Measurements from ENCODE around the gene AZIN2.

The AZIN2 gene

DNA sequence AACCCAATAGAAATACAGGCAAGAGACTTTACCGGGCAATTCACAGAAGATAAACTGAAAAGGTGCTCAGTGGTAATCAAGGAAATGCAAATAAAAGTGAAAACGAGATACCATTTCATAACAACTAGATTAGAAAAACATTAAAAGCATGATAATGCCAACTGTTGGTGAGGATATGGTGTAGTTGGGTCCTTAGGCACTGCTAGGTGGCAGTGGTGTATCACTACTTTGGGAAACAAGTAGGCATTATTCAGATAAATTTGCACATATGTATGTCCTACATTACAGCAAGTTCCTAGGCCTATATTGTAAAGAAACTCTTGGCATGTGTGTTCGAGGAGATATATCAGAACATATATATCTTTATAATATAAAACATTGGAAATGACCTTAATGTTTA lies 31.0 kb downstream of the AZIN2 start:
- no peaks in the 10 kb centered on the region for H3F3A ChIP-seq (ENCODE audit: insufficient read depth, low read length)
- TF ChIP-seq EZH2 (IDR thresholded peaks at IDR 0.05; ENCODE audit: borderline replicate concordance, low read length) = no peak
- TF ChIP-seq, protein P1, sequence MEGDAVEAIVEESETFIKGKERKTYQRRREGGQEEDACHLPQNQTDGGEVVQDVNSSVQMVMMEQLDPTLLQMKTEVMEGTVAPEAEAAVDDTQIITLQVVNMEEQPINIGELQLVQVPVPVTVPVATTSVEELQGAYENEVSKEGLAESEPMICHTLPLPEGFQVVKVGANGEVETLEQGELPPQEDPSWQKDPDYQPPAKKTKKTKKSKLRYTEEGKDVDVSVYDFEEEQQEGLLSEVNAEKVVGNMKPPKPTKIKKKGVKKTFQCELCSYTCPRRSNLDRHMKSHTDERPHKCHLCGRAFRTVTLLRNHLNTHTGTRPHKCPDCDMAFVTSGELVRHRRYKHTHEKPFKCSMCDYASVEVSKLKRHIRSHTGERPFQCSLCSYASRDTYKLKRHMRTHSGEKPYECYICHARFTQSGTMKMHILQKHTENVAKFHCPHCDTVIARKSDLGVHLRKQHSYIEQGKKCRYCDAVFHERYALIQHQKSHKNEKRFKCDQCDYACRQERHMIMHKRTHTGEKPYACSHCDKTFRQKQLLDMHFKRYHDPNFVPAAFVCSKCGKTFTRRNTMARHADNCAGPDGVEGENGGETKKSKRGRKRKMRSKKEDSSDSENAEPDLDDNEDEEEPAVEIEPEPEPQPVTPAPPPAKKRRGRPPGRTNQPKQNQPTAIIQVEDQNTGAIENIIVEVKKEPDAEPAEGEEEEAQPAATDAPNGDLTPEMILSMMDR (IDR thresholded peaks at IDR 0.05; ENCODE audit: low read length) = peak; percentile 41; the same call in 1 of the 2 replicates
- H3K9ac ChIP-seq (ENCODE audit: low read length) = no peak overlapping the region
- no peak overlapping the region for H2AFZ ChIP-seq (ENCODE audit: low read length)
- no peaks in the 10 kb centered on the region for H3K4me1 ChIP-seq (ENCODE audit: insufficient read depth, low read length, severe bottlenecking)
- H3K27me3 ChIP-seq (ENCODE audit: insufficient read depth, low read length) = no peaks in the 10 kb centered on the region
- H3K79me2 ChIP-seq (ENCODE audit: insufficient read depth, low read length) = no peaks in the 10 kb centered on the region
- H3K4me2 ChIP-seq (ENCODE audit: low read length) = no peak overlapping the region
- peaks cover 7% of the 10 kb centered on the region; the same call in 1 of the 2 replicates for H3K9me3 ChIP-seq (ENCODE audit: low read length)
- H4K20me1 ChIP-seq (ENCODE audit: insufficient read depth, low read length) = no peaks in the 10 kb centered on the region
- no peak overlapping the region for H3K4me3 ChIP-seq (ENCODE audit: low read depth, low read length, poor library complexity, severe bottlenecking)
- H3K9me2 ChIP-seq (ENCODE audit: low read depth, low read length) = no peaks in the 10 kb centered on the region
- H3K36me3 ChIP-seq (ENCODE audit: insufficient read depth, low read length) = no peaks in the 10 kb centered on the region; the same call in 1 of the 2 replicates
- H3K27ac ChIP-seq (ENCODE audit: low read depth, low read length, poor library complexity, severe bottlenecking) = no peak overlapping the region

- H3K4me1 ChIP-seq (ENCODE audit: insufficient read depth, low read length, severe bottlenecking) = no peaks in the 10 kb centered on the region
- H3K4me2 ChIP-seq (ENCODE audit: low read length) = no peak overlapping the region
- no peaks in the 10 kb centered on the region for H4K20me1 ChIP-seq (ENCODE audit: insufficient read depth, low read length)
- no peak overlapping the region for H3K9ac ChIP-seq (ENCODE audit: low read length)
- H3F3A ChIP-seq (ENCODE audit: insufficient read depth, low read length) = no peaks in the 10 kb centered on the region
- no peak overlapping the region for H3K27ac ChIP-seq (ENCODE audit: low read depth, low read length, poor library complexity, severe bottlenecking)
- H2AFZ ChIP-seq (ENCODE audit: low read length) = no peak overlapping the region
- no peaks in the 10 kb centered on the region for H3K9me2 ChIP-seq (ENCODE audit: low read depth, low read length)
- no peaks in the 10 kb centered on the region for H3K79me2 ChIP-seq (ENCODE audit: insufficient read depth, low read length)
- no peak overlapping the region for H3K4me3 ChIP-seq (ENCODE audit: low read depth, low read length, poor library complexity, severe bottlenecking)
- H3K27me3 ChIP-seq (ENCODE audit: insufficient read depth, low read length) = no peaks in the 10 kb centered on the region
- no peak for TF ChIP-seq EZH2 (IDR thresholded peaks at IDR 0.05; ENCODE audit: borderline replicate concordance, low read length)
- TF ChIP-seq, protein P1 (IDR thresholded peaks at IDR 0.05; ENCODE audit: low read length) = no peak
- no peaks in the 10 kb centered on the region for H3K36me3 ChIP-seq (ENCODE audit: insufficient read depth, low read length)
- no peaks in the 10 kb centered on the region for H3K9me3 ChIP-seq (ENCODE audit: low read length)
These were observed 36.6 kb downstream of the AZIN2 start for GRCh38 chr1:33117440-33118085.

GRCh38 chr1:33118274-33118673 lies 37.3 kb downstream of the AZIN2 start:
- Histone ChIP-seq H3K36me3 (ENCODE audit: insufficient read depth, low read length) (no peaks in the 10 kb centered on the region), H3K9me2 (ENCODE audit: low read depth, low read length) (no peaks in the 10 kb centered on the region), H3K79me2 (ENCODE audit: insufficient read depth, low read length) (no peaks in the 10 kb centered on the region), H2AFZ (ENCODE audit: low read length) (no peak overlapping the region), H3K4me3 (ENCODE audit: low read depth, low read length, poor library complexity, severe bottlenecking) (no peak overlapping the region), H3K27ac (ENCODE audit: low read depth, low read length, poor library complexity, severe bottlenecking) (no peak overlapping the region), H4K20me1 (ENCODE audit: insufficient read depth, low read length) (no peaks in the 10 kb centered on the region), H3K4me1 (ENCODE audit: insufficient read depth, low read length, severe bottlenecking) (no peaks in the 10 kb centered on the region), H3K9me3 (ENCODE audit: low read length) (no peaks in the 10 kb centered on the region), H3K9ac (ENCODE audit: low read length) (no peak overlapping the region), H3K4me2 (ENCODE audit: low read length) (no peak overlapping the region), H3K27me3 (ENCODE audit: insufficient read depth, low read length) (no peaks in the 10 kb centered on the region), H3F3A (ENCODE audit: insufficient read depth, low read length) (no peaks in the 10 kb centered on the region)
- TF ChIP-seq, protein P1 (IDR thresholded peaks at IDR 0.05; ENCODE audit: low read length) = no peak
- TF ChIP-seq EZH2 (IDR thresholded peaks at IDR 0.05; ENCODE audit: borderline replicate concordance, low read length) = no peak
